GM12875 (cell line): Measurements from ENCODE around the gene BIRC7.

Experiments
- H3K4me3 ChIP-seq: one replicate; pipeline ENCODE4 v1.5.1; 2011; ENCODE audit warnings: low read depth, low read length, control low read depth
- TF ChIP-seq, protein P1 (sequence below): IDR thresholded peaks from 2 replicates; pipeline ENCODE4 v1.5.1; 2011; ENCODE audit warnings: low read depth, mild to moderate bottlenecking, control low read depth, inconsistent platforms, low read length, moderate library complexity, borderline replicate concordance; ENCODE audit not compliant: insufficient read depth

BIRC7 gene

DNA sequence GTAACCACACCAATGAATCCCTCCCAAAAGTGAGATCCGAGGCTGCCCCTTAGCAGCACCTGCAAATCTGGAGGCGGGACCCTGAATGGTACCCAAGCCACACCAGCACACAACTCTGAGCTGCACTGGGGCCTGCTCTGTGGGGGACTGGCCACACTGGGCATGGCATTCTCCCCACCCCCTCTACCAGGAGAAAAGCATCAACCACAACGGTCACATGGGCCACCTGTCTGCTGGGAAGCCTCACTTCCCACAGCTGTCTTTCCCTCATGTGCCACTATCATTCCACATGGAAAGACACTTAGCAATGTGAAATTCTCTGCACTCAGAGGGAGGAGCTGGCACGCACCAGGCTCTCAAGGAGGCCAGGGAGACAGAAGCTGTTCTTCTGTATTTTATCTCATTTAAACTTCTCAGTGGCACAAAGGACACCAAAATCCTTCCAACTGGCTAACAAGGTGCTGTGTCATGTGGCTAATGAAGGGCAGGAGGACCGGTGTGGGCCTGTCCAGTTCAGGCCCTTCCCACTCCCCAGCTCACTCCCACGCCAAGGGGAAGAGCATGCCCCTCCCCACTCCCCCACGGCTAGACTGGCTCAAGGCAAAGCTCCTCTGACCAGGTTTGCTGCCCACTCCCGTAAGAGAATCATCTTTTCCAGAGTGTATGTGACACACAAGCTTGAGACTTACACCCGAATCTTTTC is 38.8 kb upstream of the BIRC7 start:
- TF ChIP-seq, protein P1, sequence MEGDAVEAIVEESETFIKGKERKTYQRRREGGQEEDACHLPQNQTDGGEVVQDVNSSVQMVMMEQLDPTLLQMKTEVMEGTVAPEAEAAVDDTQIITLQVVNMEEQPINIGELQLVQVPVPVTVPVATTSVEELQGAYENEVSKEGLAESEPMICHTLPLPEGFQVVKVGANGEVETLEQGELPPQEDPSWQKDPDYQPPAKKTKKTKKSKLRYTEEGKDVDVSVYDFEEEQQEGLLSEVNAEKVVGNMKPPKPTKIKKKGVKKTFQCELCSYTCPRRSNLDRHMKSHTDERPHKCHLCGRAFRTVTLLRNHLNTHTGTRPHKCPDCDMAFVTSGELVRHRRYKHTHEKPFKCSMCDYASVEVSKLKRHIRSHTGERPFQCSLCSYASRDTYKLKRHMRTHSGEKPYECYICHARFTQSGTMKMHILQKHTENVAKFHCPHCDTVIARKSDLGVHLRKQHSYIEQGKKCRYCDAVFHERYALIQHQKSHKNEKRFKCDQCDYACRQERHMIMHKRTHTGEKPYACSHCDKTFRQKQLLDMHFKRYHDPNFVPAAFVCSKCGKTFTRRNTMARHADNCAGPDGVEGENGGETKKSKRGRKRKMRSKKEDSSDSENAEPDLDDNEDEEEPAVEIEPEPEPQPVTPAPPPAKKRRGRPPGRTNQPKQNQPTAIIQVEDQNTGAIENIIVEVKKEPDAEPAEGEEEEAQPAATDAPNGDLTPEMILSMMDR: no peak
- H3K4me3 ChIP-seq: no peak overlapping the region

DNA sequence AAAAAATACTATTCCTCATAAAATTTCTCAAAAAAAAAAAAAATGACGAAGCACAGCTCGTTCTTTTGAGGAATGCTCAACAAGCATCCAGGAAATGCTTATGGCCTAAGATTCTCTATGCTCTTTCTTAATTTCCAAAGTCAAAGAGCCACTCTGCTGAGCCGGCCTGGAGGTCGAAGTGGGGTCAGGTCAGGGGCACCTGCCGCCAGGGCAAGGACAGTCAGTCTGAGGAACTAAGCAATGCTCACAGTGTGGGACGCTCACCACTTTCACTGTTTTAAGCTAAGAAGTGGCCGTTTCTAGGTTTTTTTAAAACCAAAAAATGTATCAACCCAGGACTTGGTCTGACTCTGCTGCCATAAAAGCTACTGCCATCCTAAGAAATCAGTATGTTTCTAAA is 37.1 kb upstream of the BIRC7 start:
- TF ChIP-seq, protein P1: no peak

DNA sequence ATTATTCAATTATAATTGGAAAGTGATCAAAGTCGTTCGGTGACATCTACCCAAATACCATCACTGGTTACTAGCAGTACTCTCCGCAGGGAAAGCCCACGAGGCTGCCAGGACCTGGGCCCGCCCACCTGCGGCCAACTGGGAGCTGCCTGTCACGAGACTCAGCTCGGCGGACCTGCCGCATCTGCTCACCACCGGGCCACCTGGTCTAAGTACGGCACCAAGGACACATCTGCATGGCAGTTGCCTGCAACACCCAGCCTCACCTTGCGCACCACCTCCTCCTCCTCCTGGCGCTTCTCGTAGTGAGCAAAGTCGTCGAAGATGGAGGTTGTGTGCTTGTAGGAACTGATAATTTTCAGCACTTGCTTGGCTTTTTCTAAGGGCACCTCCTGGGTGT is 33.7 kb upstream of the BIRC7 start:
- TF ChIP-seq, protein P1: no peak
- no peak overlapping the region for H3K4me3 ChIP-seq

More for the DNA sequence above, 37.1 kb upstream of the BIRC7 start:
- no peak overlapping the region for H3K4me3 ChIP-seq

DNA sequence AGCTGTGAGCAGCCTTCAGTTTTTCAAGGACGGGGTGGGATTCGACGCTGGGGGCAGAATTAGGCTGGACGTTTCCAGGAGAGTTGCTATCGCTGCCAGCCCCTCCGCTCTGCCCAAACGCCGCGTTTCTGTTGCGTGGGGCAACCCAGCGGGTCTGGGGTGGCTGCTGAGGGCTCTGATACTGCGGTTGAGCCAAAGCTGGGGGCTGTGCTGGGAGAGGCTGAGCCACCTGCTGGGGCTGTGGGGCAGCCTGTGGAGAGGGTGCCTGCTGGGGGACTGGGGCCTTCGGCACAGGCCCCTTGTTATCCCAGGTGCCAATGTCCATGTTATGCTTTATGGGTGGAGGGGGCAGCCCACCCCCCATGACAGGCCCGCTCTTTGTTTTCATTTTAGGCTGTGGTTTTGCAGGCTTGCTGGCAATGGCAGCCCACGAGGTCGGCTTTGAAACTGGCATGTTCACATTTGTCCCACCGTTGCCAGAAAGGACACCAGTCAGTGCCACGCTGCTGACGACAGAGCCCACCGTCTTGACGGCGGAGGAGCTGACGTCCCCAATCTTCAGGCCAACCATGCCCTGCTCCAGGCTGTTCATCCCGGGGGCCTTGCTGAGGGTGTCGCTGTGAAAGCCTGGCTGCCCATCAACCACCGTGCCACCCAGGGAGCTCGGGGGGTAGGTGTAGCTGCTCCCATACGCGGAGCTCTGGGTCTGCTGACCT is 32.7 kb upstream of the BIRC7 start:
- H3K4me3 ChIP-seq: no peak overlapping the region
- TF ChIP-seq, protein P1: no peak

DNA sequence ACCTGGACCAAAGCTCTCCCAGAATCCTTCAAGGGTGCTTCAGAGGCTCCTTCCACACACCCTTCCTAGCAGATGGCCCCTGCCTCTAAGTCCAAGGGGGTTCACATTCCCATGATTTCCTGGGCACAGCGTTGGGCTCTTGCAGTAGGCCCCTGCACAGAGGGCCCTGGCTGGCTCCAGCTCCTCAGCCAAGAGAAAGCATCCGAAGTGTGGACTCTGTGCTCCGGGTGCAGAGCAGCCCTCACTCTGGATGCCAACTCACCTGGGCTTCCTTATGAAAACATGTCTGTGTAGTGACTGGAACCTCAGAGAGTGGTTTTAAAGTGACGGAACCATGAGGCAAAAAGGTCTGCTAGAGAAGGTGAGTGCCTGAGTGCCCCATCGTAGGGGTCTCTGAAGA is 31.3 kb upstream of the BIRC7 start:
- TF ChIP-seq, protein P1: no peak
- H3K4me3 ChIP-seq: no peak overlapping the region

DNA sequence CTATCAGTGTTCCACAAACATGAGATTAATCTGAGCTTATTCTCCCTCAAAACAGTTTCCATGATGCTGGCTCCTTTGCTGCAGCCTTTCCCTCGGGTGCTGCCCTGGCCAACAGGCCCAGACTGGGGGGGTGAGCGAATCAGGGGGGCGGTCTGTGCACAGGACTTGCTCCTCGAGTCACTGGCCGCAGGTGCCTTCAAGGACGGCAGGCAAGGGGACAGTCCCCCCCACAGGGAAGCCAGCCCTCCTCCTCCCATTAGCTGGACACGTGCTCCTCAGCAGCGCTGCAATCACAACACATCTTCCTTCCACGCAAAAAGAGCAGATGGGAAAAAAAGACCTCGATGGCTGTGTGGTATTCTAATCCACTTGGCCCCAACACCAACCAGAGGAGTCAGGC is 29.8 kb upstream of the BIRC7 start:
- H3K4me3 ChIP-seq: no peak overlapping the region
- TF ChIP-seq, protein P1: no peak

DNA sequence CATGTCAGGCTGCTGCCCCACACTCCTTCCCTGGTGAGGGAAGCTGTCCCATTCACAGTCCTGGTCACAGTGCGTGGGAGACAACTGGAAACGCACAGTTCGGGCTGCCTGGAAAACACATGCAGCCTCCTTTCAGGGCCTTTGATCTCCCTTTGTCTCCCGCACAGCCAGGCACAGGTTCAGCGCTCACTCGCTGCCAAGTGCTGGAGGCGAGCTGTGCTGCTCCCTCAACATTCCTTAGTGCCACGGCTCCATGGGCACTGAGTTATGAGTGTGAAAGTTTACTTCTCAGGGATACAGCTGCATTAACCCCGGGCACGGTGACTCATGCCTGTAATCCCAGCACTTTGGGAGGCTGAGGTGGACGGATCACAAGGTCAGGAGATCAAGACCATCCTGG is 28.8 kb upstream of the BIRC7 start:
- H3K4me3 ChIP-seq: no peak overlapping the region
- TF ChIP-seq, protein P1: no peak
